Activated CD4-positive, alpha-beta T cell treated with anti-CD3 and anti-CD28 coated beads, Interleukin-2, amount 50 U/mL, for 48 hours (primary cell): ENCODE measurements around the gene ST3GAL6.

Source experiments
- DNase-seq, 2 experiments: peaks; one replicate each; pipeline ENCODE4 v3.0.0-alpha.2; 2020

Gene ST3GAL6

DNA sequence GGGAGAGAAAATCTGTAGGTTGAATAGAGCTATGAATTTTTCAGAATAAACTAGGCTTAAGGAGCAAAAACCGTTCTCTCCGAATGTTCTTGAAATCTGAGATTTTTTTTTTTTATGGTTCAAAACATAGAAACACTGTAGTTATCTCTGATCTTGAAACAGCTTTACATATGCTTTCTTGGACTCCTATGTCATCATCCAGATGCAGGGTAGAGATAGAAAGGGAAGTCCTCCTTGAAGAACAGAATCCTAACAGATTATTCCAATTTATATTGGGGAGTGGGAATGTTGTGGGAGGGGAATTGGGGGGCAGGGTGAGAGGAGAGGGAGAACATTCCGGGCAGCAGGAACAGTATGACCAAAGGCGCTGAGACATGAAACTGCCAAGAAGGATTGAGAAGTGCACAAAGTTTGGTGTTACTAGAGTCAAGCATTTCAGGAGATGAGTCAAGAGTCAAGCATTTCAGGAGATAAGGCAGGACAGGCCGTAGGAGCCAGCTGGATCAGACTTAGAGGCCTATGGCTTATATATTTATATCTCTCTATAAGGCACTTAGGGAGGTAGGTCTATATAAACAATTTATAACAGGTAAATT is 21.9 kb upstream of the ST3GAL6 start:
- DNase-seq: no peak

DNA sequence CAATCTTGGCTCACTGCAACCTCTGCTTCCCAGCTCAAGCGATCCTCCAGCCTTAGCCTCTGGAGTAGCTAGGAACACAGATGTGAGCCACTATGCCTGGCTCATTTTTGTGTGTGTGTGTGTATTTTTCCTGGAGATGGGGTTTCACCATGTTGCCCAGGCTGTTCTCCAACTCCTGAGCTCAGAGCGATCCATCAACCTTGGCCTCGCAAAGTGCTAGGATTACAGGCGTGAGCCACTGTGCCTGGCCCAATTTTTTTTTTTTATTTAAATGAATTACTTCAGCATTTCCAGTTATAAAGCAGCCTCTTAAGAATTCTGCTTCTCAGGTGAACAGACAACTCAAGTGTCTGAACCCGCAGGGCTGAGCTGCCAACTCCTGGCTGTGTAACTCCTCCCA is 20.1 kb upstream of the ST3GAL6 start:
- no peak for DNase-seq

DNA sequence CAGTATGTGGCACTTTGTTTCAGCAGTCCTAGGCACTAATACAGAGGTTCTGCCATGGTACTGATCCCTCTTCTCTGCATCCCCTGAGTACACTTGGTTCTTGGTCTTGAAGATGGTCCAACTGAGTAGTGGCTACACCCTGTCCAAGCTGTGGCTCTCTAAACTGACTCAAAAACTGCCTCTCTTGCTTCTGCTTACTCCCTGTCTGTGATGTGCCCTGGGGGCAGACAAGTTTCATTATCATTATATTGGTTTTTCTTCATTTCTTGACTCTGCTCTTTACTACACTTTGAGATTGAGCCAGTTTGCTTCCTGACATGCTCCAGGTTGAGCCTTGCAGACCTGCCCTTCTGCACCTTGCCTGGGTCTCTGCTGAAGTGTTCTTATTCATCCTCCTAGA is 18.9 kb upstream of the ST3GAL6 start:
- no peak for DNase-seq

DNA sequence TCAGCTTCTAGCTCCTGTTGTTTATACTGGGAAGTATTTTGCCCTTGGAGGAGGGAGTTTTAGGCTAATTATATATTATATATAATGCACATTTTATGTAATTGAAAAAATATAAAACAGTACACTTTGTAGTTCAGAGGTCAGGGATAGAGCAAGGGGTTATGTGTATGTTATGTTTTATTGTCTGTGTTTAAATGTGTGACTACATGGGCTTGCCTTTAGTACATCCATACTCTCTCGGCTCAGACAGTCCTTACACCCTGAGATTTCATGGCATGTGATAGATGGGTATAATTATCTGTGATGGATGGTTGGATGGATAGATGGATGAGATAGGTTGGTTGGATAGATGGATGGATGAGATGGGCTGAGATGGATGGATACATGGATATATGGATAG is 17.4 kb upstream of the ST3GAL6 start:
- no peak for DNase-seq

DNA sequence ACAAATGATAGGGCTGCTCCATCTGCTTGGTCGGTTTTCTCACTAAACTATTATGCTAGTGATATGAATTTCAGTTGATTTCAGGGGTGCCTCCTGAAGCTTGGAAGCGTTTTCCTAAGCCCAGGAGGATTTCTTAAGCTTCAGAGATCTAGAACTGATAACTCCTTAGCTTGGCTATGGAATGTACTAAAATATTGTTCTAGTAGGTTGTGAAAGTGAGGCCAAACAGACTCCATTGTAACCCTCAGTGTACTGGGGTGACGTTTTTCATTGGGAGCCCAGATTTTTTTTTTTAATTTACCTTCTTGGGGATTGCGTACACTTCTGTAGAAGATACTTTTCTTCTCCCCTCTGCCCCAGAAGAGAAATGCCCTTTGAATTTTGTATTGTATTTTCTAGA is 17.0 kb upstream of the ST3GAL6 start:
- DNase-seq: no peak

DNA sequence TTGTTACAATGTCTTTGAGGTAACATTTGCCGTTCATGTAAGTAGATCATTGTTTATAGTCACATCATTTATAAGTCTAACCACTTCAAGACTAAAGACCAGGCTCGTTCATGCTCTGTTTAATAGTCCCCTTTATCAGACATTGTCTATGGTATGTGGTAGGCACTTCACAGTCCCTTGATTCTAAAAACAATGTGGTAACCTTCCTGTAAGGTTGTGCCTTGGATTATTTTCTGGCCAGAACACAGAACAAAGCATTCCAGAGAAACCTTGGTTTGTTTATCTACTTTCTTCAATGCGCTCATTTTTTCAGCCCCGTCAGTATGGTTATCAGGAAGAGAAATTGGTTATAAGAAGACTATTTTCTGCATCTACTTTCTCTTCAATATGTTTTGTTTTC is 16.3 kb upstream of the ST3GAL6 start:
- DNase-seq: no peak

DNA sequence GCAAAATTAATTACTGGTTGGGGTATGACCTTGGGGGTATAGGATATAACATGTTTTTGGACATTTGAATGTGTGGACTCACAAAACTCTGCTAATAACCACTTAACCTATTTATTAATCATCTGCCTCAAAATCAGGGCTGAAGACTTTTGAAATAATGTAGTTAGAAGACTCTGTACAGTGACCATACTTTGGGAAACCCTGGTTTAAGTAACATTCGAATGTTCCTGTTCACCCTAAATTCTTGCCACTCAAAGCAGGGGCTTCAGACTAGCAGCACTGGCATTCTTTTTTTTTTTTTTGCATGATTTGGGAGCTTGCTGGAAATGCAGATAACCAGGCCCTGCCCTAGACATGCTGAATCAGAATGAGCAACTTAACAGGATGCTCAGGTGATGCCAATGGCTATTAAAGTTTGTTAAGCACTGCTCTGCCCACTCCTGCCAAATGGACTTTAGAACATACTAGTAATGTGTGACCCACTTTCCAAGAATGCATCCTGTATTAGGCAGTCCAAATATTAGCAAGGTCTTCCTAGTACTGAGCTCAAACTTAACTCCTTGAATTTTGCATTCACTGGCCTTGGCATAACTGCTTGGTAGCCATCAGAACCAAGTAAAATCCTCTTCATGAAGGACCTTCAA is 12.7 kb upstream of the ST3GAL6 start:
- no peak for DNase-seq

DNA sequence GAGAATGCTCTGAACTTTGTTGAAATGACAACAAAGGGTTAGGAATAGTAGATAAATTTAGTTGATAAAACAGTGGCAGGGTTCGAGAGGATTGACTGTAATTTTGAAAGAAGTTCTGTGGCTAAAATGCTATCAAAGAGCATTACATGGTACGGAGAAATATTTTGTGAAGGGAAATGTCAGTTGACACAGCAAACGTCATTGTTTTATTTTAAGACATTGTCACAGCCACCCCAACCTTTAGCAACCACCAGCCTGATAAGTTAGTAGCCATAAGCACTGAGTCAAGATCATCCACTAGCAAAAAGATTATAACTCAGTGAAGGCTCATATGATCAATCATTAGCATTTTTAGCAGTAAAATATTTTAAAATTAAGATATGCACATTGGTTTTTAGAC is 8.7 kb upstream of the ST3GAL6 start:
- no peak for DNase-seq

DNA sequence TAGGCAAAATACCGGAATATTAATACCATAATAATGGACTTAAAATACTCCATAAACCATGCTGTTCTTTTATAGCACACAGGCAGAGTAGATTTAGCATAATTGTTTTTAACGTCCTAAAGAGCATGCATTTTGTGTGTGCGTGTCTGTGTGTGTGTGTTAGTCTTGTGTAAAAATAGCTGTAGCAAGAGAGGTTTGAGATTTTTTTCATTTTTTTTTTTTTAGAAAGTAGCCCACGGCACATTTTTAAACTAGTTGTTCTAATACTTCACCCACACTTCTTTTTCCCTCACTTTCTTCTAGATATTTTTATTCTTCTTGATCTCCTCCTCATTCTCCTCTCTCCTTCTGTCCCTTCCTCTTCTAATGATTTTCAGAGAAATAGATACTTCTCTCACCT is 7.5 kb upstream of the ST3GAL6 start:
- no peak for DNase-seq

DNA sequence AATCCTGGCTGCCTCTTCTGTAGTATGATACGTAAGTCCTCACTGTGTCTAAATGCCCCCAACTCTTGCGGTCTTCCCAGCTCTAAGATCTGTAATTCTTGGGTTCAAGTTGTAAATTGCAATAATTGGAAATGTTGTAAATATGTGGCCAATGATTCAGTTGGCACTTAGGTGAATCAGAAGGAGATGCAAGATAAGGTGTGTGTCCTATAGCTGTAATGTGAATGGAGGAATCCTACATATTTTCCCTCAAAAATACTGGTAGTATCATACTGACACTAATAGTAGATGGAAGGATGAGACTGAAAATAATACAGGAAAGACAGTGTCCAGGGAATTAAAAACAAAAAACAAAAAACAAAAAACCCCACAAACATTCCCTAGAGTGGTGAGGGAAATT is 3.5 kb upstream of the ST3GAL6 start:
- DNase-seq: no peak

DNA sequence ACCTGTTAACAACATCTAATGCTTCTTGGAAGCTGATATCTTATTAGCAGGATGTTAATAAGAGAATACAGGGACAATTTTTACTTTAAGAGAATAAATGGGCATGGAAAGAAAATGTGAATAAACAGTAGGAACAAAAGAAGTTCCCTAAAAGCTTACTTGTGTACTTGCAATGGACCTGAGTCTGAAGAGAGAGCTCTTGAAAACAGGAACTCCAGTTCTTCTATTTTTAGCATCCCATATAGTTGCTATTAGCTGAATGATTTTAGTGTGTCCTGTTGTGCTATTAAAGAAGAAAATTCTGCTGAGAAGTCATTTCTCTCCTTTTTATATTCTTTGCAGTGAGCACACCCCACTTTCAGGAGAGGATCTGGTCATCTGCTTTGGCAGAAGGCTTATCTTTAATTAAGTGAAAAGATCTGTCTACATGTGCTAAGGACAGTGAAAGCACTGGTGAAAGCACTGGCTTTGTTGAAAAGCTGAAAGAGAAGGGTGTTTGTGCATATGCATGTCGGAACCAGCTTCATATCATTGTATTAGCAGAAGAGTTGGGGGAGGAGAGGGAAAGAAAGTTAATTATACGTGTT is 1.4 kb upstream of the ST3GAL6 start:
- no peak for DNase-seq

DNA sequence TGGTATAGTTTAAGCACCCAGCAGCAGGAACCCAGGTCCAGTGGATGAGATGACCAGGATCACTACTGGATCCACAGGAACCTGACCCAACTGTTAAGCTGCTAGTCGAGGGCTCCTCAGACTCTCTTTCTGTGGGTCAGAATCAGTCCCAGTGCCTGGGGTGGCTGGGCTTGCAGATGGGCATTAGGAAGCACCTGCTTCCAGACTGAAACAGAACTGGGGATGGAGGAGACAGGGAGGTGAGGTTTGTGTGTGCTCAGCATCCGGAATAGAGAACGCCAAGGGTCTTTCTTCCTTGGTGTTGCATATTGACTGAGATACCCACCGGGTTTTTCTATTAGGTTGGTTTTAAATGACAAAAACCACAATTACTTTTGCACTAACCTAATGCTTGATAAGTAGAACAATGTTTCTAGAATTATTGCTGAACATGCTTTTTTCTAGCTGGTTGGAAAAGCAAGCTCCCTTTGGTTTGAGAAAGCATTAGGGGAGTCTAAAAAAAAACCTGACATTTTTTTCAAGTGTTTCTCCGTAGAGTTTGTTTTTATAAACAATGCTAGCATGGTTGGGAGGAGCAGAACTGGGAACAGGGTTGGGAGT is 779 bp downstream of the ST3GAL6 start:
- no peak for DNase-seq

DNA sequence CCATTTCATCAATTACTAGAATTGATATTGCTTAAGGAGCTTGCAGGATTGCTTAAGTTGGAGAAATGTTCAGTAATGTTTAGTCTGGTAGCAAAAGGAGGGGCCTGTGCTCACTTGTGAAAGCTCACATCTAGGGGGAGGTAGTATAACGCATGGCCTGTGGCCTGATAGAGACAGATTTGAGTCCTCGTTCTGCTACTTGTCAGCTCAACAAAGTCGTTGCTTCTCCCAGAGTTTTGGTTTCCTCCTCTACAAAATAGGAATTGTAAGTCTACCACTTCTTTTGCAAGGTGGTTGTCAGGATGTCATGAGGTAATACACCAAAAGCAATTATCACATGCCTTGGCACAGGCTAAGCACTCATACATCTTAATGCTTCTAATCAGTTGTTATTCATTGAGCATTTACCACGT is 1.3 kb downstream of the ST3GAL6 start:
- DNase-seq: no peak

DNA sequence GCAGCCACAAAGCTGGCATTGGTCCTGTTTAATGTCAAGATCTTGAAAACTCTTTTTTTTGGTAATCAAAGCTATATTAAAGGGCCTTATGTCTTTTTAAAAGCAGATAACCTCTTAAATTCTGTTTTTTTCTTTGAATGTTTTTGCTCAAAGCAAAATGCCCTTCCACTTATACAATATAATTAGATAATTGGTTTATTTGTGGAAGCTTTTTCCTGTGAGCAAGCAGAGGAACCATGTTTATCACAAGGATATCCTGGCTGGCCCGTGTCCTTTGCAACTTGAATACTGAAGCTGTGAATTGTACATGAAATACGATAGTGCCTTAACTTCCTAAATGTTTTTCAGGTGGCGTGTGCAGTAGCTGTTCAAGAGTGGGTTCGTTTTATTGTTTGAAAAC is 2.6 kb downstream of the ST3GAL6 start:
- DNase-seq: no peak

DNA sequence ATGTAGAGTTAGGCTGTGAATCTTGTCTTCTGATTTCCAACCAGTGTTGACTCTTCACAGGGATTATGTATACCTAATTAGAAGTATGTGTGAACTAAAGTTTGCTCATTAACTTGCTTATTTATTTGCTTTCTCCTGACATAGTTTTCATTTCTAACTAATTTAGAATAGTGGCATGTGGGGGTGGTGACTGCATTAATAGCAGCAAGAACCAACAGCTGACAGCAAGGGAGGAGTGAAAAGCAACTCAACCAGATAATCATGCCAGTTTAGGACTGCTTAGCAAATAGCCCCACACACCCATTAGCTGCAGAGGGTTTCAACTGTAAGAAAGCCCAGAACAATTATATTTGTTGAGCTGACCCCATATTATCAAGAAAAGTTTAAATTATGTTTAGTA is 3.8 kb downstream of the ST3GAL6 start:
- DNase-seq: no peak

DNA sequence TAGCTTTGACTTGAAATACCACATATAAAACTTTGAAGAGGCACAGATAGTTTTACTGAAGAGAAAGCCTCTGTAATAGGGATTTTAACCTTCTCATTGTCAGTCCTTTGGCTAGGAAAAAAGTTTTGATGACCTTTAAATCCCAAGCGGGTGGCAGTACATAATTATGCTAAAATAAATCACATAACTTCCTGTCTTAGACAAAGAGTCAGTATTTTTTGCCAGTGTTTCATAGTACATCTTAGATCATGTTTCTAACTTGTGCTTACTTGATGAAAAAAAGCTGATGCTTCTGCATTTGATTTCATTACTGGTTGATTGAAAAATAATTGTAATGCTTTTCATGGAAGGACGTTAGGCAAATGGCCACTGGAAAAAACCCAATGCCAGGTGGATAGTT is 5.8 kb downstream of the ST3GAL6 start:
- DNase-seq: no peak

DNA sequence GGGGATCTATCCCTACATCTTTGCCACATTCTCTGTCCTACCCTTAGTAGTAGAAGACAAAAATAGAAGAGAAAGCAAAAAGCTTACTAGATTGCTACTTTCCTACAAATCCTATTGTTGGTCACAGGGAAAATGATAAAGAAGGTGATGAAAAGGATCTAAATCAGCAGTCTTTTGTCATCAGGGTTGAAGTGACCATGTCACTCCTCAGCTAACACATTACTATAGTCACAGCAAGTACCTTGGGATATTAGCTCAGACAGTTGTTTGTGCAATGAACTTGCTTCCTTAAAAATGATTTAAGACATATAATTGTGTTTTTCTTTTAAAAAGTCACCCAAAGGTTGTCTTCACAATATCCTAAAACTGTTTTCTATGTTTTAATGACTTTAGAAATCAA is 6.3 kb downstream of the ST3GAL6 start:
- DNase-seq: no peak

DNA sequence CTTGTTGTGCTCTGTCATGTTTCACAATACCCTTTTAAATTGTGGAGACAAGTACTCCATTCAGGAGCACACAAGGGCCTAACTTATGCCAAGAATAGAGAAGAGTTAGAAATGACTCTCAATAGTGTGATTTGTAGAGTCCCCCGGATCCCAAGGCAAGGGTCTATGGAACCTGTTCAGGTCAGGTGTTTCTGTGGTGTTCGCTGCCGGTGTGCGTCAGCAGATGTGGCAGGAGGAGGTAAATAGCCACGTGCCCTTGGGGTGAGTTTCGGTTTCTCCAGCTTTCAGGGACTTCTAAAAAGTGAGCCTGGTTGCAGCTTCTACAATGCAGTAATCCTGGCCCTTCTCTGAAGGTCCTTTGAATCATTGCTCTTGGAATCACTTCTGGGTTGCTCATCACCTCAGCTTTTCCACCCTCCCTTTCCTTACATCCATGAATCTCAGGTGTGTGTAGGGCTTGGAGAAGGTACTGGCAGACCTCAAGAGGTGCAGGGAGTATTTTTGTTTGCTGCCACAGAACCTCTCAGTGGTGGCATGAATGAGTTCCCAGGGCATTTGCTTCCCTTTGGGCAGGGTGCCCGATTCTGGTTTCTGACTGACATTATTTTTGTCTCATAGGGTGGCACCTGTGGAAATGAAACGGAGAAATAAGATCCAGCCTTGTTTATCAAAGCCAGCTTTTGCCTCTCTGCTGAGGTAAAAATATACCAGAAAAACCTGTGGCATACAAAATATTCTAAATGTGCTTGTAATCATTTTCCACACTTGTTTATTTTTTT is 7.3 kb downstream of the ST3GAL6 start:
- no peak for DNase-seq

DNA sequence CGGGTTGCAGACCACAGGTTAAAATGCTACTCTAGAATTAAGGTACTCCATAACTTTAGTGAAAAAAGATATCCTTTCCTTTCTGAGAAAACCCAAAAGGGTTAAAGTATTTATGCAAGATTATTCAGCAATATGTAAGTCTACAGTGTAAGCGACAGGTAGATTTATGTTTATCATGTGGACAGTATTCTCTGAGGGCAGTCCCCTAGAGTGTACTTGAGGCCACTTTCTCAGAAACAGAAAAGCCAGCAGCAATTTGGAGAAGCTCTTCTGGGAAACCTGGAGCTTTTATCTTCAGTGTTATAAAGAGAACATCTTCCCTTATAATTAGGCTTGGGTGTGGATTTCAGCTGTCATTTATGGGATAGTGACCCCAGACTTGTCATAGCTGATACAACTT is 8.9 kb downstream of the ST3GAL6 start:
- no peak for DNase-seq

DNA sequence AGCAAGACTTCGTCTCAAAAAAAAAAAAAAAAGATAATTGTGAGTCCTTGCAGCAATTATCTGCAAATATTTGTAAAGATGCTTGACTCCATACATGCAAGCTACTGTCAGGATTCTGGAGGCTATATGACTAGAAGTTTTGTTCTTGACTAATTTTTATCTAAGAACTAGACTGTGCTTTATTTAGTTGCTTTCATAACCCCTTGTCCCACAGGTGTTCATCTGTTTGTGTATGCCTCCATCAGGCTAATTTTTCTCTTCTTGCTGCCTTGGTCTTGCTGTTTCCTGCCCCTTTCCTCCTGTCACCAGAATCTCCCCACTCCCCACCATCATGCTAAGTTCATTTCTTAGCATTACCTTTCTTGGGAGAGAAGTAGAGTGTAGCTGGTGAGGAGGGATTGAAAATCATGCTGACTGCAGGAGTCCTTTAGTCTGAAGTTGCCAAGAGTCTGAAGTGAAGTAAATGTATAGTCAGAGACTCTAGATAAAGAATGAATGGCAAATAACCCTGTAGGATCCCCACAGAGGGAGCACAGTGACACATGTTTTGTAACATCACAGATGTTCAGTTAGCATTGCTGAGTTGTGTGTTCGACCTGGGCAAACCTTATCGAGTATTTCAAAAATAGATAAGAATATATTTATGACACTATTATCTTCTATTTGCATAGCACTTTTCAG is 12.5 kb downstream of the ST3GAL6 start:
- no peak for DNase-seq

DNA sequence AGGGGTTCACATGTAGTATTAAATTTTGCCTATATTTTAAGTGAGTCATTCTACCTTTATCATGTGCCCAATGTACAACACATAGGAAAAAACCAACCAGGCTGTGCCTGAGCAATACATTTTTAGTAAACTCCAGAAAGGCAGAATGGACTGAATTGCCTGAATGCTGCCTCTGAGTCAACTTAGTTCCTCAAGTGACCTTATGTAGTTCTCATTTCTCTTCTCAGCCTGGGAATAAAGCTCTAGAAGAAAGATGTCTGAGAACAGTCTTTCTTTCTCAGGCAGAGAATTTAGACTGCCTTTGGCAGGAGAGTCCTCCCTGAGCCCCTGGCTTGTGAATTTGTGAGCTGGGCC is 13.0 kb downstream of the ST3GAL6 start:
- DNase-seq: no peak

DNA sequence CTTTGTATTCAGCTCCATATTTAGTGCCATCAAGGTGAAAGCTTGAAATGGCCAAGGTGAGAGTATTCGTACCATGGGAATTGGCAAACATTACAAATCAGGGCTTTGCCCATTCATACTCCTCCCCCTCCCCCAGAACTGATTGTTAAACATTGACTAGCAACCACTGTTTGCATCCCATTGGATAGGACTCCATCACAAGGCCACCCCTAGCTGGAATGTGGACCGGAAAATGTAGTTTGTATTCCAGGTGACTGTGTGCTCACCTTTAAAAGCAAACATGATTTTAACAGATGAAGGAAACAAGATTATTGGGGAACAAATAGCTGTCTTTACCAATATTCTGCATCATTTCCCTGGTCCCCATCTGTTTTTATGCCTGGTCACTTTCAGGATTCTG is 14.1 kb downstream of the ST3GAL6 start:
- DNase-seq: no peak

DNA sequence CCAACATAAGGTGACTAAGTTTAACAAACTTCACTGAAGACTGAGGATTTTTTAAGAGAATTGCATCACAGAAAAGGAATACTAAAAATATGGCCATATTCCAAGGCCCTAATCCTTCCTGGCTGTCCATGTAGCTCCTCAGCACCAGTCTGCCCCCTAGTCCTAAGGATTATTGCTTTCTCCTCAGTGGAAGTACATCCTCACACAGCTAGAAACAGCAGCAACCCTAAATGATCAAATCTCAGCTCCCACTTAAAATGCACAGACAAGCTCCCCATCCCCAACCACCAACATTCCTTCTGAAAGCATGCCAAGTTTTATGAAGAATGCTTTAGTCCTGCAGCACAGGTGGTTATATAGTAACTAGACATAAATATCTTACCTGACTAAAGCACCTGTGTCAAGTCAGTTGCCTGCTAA is 14.7 kb downstream of the ST3GAL6 start:
- no peak for DNase-seq
